ENCODE measurements around the gene CDK7. TPM values are rescaled to one million over a fixed set of nuclear protein-coding genes. Genes with fewer than 3 reads are reported as not detected.

CDK7 gene
- total and polyA plus RNA-seq, 4 donors = 6.9 to 15.0 (median 7.9) TPM

GRCh38 chr5:69238760-69239251 lies 4.1 kb downstream of the CDK7 start:
- Histone ChIP-seq H3K27me3 (ENCODE audit: control insufficient read depth in 4 of 4, insufficient read depth in 4 of 4, low read length in 3 of 4) (no peaks in the 10 kb centered on the region), H3K9ac (ENCODE audit: low read depth in 1 of 2, low read length in 2 of 2) (no peak overlapping the region), H3K4me1 (ENCODE audit: control insufficient read depth in 4 of 4, insufficient read depth in 4 of 4, low read length in 3 of 4) (peaks cover 5 to 25% (median 13%) of the 10 kb centered on the region in 4 donors), H3K4me3 (ENCODE audit: low read depth in 1 of 3, low read length in 3 of 3) (no peak overlapping the region), H3K27ac (ENCODE audit: low read depth in 1 of 2, low read length in 2 of 2) (no peak overlapping the region), H3K9me3 (ENCODE audit: control insufficient read depth in 4 of 4, low read length in 3 of 4) (no peaks in the 10 kb centered on the region), H3K36me3 (ENCODE audit: control insufficient read depth in 4 of 4, insufficient read depth in 3 of 4, low read depth in 1 of 4, low read length in 3 of 4) (peaks cover 0 to 5% (median 0%) of the 10 kb centered on the region in 4 donors)
- 93% methylated on average over 6 of the region's 6 CpGs for WGBS
- no peak for DNase-seq (ENCODE audit: low spot score)
- TF ChIP-seq RAD21 (IDR thresholded peaks at IDR 0.05) (no peak), TAF1 (conservative IDR thresholded peaks at IDR 0.05) (no peak), SP1 (IDR thresholded peaks at IDR 0.05) (no peak), RXRA (IDR thresholded peaks at IDR 0.05) (no peak), JUND (IDR thresholded peaks at IDR 0.05) (no peak), NR2F2 (IDR thresholded peaks at IDR 0.05) (no peak), EGR1 (IDR thresholded peaks at IDR 0.05; ENCODE audit: low read depth in 2 of 2) (no peak), YY1 (IDR thresholded peaks at IDR 0.05) (no peak), HNF4A (conservative IDR thresholded peaks at IDR 0.05) (no peak), FOXA1 (IDR thresholded peaks at IDR 0.05) (no peak), HNF4G (IDR thresholded peaks at IDR 0.05) (no peak)
- TF ChIP-seq, protein P1, sequence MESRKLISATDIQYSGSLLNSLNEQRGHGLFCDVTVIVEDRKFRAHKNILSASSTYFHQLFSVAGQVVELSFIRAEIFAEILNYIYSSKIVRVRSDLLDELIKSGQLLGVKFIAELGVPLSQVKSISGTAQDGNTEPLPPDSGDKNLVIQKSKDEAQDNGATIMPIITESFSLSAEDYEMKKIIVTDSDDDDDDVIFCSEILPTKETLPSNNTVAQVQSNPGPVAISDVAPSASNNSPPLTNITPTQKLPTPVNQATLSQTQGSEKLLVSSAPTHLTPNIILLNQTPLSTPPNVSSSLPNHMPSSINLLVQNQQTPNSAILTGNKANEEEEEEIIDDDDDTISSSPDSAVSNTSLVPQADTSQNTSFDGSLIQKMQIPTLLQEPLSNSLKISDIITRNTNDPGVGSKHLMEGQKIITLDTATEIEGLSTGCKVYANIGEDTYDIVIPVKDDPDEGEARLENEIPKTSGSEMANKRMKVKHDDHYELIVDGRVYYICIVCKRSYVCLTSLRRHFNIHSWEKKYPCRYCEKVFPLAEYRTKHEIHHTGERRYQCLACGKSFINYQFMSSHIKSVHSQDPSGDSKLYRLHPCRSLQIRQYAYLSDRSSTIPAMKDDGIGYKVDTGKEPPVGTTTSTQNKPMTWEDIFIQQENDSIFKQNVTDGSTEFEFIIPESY (IDR thresholded peaks at IDR 0.05) = no peak

- TF ChIP-seq ATF3 (IDR thresholded peaks at IDR 0.05) (no peak), YY1 (IDR thresholded peaks at IDR 0.05) (no peak), NR2F2 (IDR thresholded peaks at IDR 0.05) (no peak), REST (IDR thresholded peaks at IDR 0.05) (no peak), TAF1 (conservative IDR thresholded peaks at IDR 0.05) (no peak), RAD21 (IDR thresholded peaks at IDR 0.05) (no peak), FOXA2 (IDR thresholded peaks at IDR 0.05) (no peak), FOXA1 (IDR thresholded peaks at IDR 0.05) (no peak), JUND (IDR thresholded peaks at IDR 0.05) (no peak), RXRA (IDR thresholded peaks at IDR 0.05) (no peak), HNF4A (conservative IDR thresholded peaks at IDR 0.05) (no peak)
- WGBS = 80% methylated on average over 8 of the region's 8 CpGs
- no peak overlapping the region for H3K4me3 ChIP-seq (ENCODE audit: low read depth in 1 of 3, low read length in 3 of 3)
- H3K4me1 ChIP-seq (ENCODE audit: control insufficient read depth in 4 of 4, insufficient read depth in 4 of 4, low read length in 3 of 4) = peaks cover 0 to 5% (median 0%) of the 10 kb centered on the region in 4 donors
- H3K36me3 ChIP-seq (ENCODE audit: control insufficient read depth in 4 of 4, insufficient read depth in 3 of 4, low read depth in 1 of 4, low read length in 3 of 4) = peaks cover 0 to 3% (median 0%) of the 10 kb centered on the region in 4 donors
- H3K9ac ChIP-seq (ENCODE audit: low read depth in 1 of 2, low read length in 2 of 2) = no peak overlapping the region
- H3K27me3 ChIP-seq (ENCODE audit: control insufficient read depth in 4 of 4, insufficient read depth in 4 of 4, low read length in 3 of 4) = no peaks in the 10 kb centered on the region
- DNase-seq (ENCODE audit: low spot score) = no peak
- H3K27ac ChIP-seq (ENCODE audit: low read depth in 1 of 2, low read length in 2 of 2) = no peak overlapping the region
- no peaks in the 10 kb centered on the region for H3K9me3 ChIP-seq (ENCODE audit: control insufficient read depth in 4 of 4, low read length in 3 of 4)
Measured at GRCh38 chr5:69242215-69242927, 7.7 kb downstream of the CDK7 start.

Data from liver (tissue), 9 donors.